COLO829 (cell line): Measurements from ENCODE around the gene CCDC183.
"Not testable (repeated sequence)": the region's sequence is repeated elsewhere in the genome, so short reads cannot be mapped to it uniquely, and the experiment has no call there.

Experiments used
- DNase-seq: peaks from one replicate; pipeline ENCODE4 v3.0.0; 2012; ENCODE audit warnings: low spot score

The CCDC183 gene

GRCh38 chr9:136825295-136826187 is 29.4 kb downstream of the CCDC183 start:
- DNase-seq, result no peak

GRCh38 chr9:136826188-136826541 is 30.0 kb downstream of the CCDC183 start:
- DNase-seq, result no peak

DNA sequence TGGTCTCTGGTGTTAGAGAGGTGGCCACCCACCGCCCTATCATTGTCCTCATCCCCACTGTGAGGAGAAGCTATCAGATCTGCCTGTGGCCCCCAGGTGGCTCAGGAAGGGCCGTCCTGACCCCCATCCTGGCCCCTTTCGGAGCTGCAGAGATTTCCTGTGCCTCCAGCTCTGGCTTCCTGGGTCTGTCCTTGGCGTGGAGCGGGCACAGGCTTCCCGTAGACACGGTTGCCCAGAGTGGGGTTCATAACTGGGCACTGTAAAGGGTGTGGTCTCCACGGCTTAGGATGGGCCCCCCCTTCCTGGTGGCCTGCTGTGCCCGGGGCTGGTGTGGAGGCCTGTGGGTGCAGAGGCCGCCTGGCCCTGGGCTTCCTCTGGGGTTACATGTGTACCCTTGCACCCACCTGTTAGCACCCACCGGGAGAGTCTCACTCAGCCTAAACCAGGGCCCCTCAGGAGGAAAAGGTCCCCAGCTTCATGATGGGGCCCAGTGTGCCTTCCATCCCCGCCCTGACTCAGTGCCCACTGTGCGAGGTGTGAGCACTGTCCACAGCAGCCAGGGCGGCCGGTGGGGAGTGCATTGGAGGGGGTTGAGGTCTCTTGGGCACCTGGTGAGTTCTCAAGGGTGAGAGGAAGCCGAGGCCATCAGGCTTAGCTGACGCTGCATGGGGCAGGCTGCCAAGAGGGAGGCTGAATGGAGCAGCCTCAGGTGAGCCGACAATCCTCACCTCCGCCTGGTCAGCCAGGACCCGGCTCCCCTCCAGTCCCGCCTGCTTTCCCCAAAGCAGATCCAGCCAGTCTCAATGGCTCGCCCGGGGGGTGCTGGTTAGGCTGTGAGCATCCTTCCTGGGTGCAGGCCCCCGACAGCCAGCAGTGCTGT is 30.8 kb downstream of the CCDC183 start:
- DNase-seq, result no peak

GRCh38 chr9:136827794-136828473 is 31.8 kb downstream of the CCDC183 start:
- no peak for DNase-seq

DNA sequence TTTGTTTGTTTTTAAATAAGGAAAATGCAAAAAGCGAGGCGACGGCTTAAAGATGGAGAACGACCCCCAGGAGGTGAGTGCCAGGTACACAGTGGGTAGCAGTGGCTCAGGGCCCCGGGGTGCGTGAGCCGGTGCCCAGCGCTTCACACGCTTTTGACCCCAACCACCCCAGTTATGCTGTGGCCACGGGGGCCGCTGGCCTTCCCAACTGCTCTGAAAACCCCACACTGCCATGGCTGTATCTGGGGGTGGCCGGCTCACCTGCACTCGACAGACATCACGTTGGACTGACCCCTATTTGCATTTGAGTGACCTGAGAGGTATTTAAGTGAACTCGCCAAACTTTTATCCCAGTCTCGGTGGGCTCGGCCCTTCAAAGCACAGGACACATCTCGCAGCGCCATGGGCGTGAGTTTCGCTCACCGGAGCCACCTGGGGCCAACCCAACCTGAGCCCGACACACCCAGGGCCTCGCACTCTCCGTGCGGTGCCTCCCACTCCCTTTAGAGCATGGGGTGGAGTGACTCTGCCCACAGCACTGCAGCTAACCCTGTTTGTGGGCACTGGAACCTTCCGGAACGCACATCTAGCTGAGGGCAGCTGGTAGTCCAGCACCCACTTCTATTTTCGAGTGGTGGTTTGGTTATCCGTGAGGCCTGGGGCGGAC is 32.5 kb downstream of the CCDC183 start:
- DNase-seq, result no peak

GRCh38 chr9:136829412-136829811 is 33.3 kb downstream of the CCDC183 start:
- no peak for DNase-seq

- DNase-seq, result no peak
These were observed 34.1 kb downstream of the CCDC183 start for GRCh38 chr9:136829981-136830885.

- no peak for DNase-seq
These were observed 35.0 kb downstream of the CCDC183 start for GRCh38 chr9:136831002-136831719.

DNA sequence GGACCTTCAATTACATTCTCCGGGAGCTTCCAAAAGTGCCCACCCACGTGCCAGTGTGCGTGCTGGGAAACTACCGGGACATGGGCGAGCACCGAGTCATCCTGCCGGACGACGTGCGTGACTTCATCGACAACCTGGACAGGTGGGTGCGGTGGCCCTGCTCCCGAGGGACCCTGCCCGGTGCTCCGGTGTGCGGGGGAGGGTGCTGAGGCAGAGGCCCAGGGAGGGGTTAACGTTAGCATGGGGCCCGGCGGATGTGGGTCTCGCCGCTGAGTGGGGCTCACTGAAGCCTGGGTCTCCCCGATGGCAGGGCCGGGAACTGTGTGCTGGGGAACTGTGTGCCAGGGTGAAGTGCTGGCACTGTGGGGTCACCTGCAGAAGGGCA is 35.6 kb downstream of the CCDC183 start:
- DNase-seq, result no peak

DNA sequence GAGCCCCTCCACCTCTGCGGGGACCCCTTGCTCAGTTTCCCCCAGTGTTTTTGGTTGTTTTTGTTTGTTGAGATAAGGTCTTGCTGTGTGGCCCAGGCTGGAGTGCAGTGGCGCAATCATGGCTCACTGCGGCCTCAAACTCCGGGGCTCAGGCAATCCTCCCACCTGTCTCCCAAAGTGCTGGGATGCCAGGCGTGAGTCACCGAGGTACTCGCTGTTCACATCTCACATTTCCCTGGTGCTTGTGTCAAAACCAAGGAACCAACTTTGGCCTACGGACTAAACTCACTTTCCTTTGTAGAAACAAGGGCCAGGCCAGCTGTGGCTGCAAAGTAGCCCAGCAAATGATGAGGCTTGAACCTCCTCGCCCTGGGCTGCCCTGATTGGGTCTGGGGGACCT is 36.4 kb downstream of the CCDC183 start:
- DNase-seq, result no peak

- DNase-seq, result not testable (repeated sequence)
These were observed 37.4 kb downstream of the CCDC183 start for GRCh38 chr9:136833381-136834048.

- no peak for DNase-seq
These were observed 39.2 kb downstream of the CCDC183 start for GRCh38 chr9:136835162-136835931.

DNA sequence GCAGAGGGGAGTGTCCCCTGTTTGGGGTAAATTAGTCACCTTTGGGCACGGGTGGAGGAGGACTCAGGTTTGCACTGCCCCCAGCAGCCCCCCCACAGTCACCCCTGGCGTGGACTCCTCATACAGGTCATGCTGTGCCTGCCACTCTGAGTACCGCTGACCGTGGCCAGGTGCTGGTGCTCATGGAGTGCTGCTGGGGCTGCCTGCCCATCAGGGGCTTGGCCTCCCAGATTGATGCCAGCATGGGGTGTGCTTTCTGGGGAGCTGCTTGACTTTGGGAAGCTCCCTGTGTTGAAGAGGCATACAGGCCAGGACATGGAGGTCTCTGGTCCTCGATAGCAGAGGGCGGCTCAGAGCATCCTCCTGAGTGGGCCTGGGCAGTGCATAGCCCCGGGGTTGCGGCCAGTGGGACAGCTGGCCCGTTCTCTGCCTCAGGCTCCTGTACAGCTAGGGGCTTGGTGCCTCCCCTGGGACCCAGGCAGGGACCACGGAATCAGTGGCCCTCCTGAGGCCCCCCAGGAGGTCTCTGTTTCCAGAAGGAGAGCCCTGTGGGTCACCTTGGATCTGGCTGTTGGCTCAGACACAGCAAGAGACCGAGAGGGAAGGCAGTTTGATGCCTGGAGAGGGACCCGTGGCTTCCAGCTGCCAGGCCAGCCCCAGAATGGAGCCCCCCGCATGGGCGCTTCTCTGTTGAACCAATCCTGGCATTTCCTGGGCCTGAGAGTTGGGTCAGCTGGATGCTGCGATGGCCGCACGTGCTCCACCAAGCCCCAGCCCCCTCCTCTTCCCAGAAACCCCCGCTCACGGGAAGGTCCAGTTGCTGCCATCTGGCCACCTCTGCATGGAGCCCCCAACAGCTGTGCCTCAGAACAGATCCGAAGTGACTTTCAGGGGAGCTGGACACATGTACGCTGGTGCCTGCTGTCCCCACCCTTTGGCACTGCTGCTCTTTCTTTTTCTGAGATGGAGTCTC is 40.1 kb downstream of the CCDC183 start:
- no peak for DNase-seq

DNA sequence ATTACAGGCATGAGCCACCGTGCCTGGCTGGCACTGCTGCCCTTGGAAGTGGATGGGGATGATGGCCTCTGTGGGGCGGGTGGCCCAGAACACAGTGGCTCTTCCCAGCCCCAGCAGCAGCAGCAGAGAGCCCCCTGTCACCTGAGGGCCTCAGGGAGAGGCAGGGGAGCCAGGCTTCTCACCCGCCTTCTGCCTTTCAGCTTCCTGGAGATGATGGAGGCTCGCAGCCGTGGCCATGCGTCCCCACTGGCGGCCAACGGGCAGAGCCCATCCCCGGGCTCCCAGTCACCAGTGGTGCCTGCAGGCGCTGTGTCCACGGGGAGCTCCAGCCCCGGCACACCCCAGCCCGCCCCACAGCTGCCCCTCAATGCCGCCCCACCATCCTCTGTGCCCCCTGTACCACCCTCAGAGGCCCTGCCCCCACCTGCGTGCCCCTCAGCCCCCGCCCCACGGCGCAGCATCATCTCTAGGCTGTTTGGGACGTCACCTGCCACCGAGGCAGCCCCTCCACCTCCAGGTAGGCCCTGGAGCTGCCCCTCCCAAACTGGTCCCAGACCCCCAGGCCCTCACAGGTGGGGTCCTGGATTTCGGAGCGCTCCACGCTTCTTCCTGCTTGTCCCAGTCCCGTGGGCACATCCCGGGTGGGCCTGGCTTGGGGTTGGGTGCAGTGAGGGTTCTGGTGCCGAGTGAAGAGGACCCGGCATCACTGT is 41.2 kb downstream of the CCDC183 start:
- DNase-seq, result no peak

DNA sequence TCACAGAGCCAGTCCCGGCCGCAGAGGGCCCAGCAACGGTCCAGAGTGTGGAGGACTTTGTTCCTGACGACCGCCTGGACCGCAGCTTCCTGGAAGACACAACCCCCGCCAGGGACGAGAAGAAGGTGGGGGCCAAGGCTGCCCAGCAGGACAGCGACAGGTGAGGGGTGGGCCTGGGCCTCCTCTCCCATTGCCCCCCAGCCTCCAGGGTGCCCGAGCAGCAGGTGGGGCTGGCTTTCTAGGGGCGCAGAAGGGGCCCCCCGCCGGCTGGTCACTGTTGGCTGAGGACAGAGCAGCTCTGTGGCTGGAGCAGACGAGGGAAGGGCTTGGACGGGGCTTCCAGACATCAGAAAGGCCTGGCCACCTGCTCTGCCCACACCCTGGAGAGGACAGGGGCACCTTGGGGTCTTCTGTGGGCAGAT is 41.7 kb downstream of the CCDC183 start:
- not testable (repeated sequence) for DNase-seq

GRCh38 chr9:136838314-136839228 is 42.4 kb downstream of the CCDC183 start:
- DNase-seq, result no peak
